HepG2 (cell line): ENCODE data around the gene TLE2.

Experiments
- ASH2L ChIP-seq: fragments of 300-600, 200-600 bp; sonication (generic); IDR thresholded peaks from 2 replicates; pipeline ENCODE4 v1.7.0; 2017; ENCODE audit warnings: low read depth, mild to moderate bottlenecking, moderate library complexity, mixed read lengths, low read length; ENCODE audit not compliant: insufficient read length
- CTCF ChIP-seq: sonication (generic); formaldehyde crosslinking; IDR thresholded peaks from 2 replicates; pipeline ENCODE4 v1.5.0; 2020; ENCODE audit warnings: mild to moderate bottlenecking, missing genetic modification reagents, moderate library complexity
- IRF1 ChIP-seq: sonication (generic); formaldehyde crosslinking; IDR thresholded peaks from 2 replicates; pipeline ENCODE4 v1.4.0; 2020; ENCODE audit warnings: low read depth, mild to moderate bottlenecking, missing genetic modification reagents
- SMAD3 ChIP-seq: sonication (generic); formaldehyde crosslinking; IDR thresholded peaks from 2 replicates; pipeline ENCODE4 v1.4.0; 2020; ENCODE audit warnings: missing genetic modification reagents
- ZNF274 ChIP-seq: sonication (generic); formaldehyde crosslinking; IDR thresholded peaks from 2 replicates; pipeline ENCODE4 v1.5.1; 2020; ENCODE audit warnings: mild to moderate bottlenecking, missing genetic modification reagents

GRCh38 chr19:2950286-2951124, 78.6 kb downstream of the TLE2 start:
- TF ChIP-seq ASH2L: peak; percentile 80
- TF ChIP-seq IRF1 (CRISPR knock-in tag): 0 out of 2 replicates have a peak, but pooled peaks have one; percentile 28
- peak; percentile 42; the same call in 1 of the 2 replicates for TF ChIP-seq CTCF (CRISPR knock-in tag)
- no peak for TF ChIP-seq ZNF274 (CRISPR knock-in tag)
- no peak for TF ChIP-seq SMAD3 (CRISPR knock-in tag)
